Keratinocyte (primary cell): ENCODE results near the gene ACTN1. TPM values are rescaled to one million over a fixed set of nuclear protein-coding genes. Genes with fewer than 3 reads are reported as not detected.

Experiments used
- DNase-seq: peaks from one replicate; pipeline ENCODE4 v3.0.0-alpha.2; 2011; ENCODE audit warnings: low read depth, missing footprints, low spot score
- FAIRE-seq: peaks from 2 replicates; lab custom pipeline; 2011; peaks lifted over from hg19 to GRCh38; lab: Jason Lieb, UNC
- H2AFZ ChIP-seq: 2 replicates; pipeline ENCODE4 v1.6.0; 2012; ENCODE audit warnings: low read length, control low read depth, inconsistent platforms; ENCODE audit not compliant: control insufficient read depth
- H3K27ac ChIP-seq: 2 replicates; pipeline ENCODE4 v1.5.1; 2011; ENCODE audit warnings: low read length; ENCODE audit not compliant: control insufficient read depth, insufficient read depth
- H3K27me3 ChIP-seq: 3 replicates; pipeline ENCODE4 v1.6.0; 2011; ENCODE audit warnings: low read length; ENCODE audit not compliant: control insufficient read depth, insufficient read depth; ENCODE audit errors: extremely low read depth
- H3K36me3 ChIP-seq, 2 experiments: 2 replicates in 1 of 2; 3 replicates in 1 of 2; pipeline ENCODE4 v1.5.1; 2011; ENCODE audit warnings: low read length in 2 of 2, mild to moderate bottlenecking in 1 of 2; ENCODE audit not compliant: control insufficient read depth in 2 of 2, insufficient read depth in 2 of 2; ENCODE audit errors: extremely low read depth in 1 of 2
- H3K4me1 ChIP-seq: 3 replicates; pipeline ENCODE4 v1.5.1; 2011; ENCODE audit warnings: low read length; ENCODE audit not compliant: control insufficient read depth, insufficient read depth; ENCODE audit errors: extremely low read depth
- H3K4me2 ChIP-seq: 3 replicates; pipeline ENCODE4 v1.6.0; 2011; ENCODE audit warnings: low read depth, low read length; ENCODE audit not compliant: control insufficient read depth, insufficient read depth; ENCODE audit errors: extremely low read depth
- H3K4me3 ChIP-seq, 3 experiments: fragments of 200-600 bp in 1 of 3; sonication (generic) in 1 of 3; 2 replicates in 2 of 3; 3 replicates in 1 of 3; pipeline ENCODE4 v1.5.1; 2011 to 2016; ENCODE audit warnings: low read length in 3 of 3, mild to moderate bottlenecking in 3 of 3, control low read depth in 2 of 3, inconsistent platforms in 1 of 3, low read depth in 1 of 3, mixed read lengths in 1 of 3, mixed run types in 1 of 3, moderate library complexity in 1 of 3; ENCODE audit not compliant: control insufficient read depth in 2 of 3, insufficient read depth in 2 of 3; ENCODE audit errors: extremely low read depth in 1 of 3
- H3K79me2 ChIP-seq: 2 replicates; pipeline ENCODE4 v1.6.0; 2012; ENCODE audit warnings: low read length; ENCODE audit not compliant: control insufficient read depth, insufficient read depth
- H3K9ac ChIP-seq: 3 replicates; pipeline ENCODE4 v1.6.0; 2011; ENCODE audit warnings: low read length; ENCODE audit not compliant: control insufficient read depth, insufficient read depth; ENCODE audit errors: extremely low read depth
- H3K9me1 ChIP-seq: 3 replicates; pipeline ENCODE4 v1.6.0; 2011; ENCODE audit warnings: low read length; ENCODE audit not compliant: control insufficient read depth, insufficient read depth; ENCODE audit errors: extremely low read depth
- H3K9me3 ChIP-seq: 2 replicates; pipeline ENCODE4 v1.5.1; 2012; ENCODE audit warnings: low read depth, low read length; ENCODE audit not compliant: control insufficient read depth
- H4K20me1 ChIP-seq: 3 replicates; pipeline ENCODE4 v1.6.0; 2011; ENCODE audit warnings: low read length; ENCODE audit not compliant: control insufficient read depth, insufficient read depth; ENCODE audit errors: extremely low read depth
- EZH2 ChIP-seq: IDR thresholded peaks from one replicate; pipeline ENCODE4 v1.6.1; 2012; ENCODE audit warnings: inconsistent platforms, mild to moderate bottlenecking, low read length, moderate library complexity
- dilution Hi-C: fragments of 300-500 bp; cut with MboI; formaldehyde crosslinking; loops from one replicate; pipeline ENCODE4 v1.7.0; 2020; ENCODE audit warnings: low sequenced_read_pairs; ENCODE audit not compliant: extremely low pct_ligation_motif_present
- polyA plus RNA-seq, 5 experiments: library from polyadenylated mRNA; depleted of rRNA in 3 of 5; stranded (reverse) in 3 of 5; stranded (forward) in 1 of 5; unstranded in 1 of 5; fragments of >200 nt; gene quantifications; 1 replicate in 1 of 5; 2 replicates in 3 of 5; 3 replicates in 1 of 5; pipeline versions ENCODE4 v1.2.1 to v1.2.3, GENCODE V29; 2011 to 2012; ENCODE audit warnings: missing spikeins in 2 of 5, low read depth in 1 of 5, low replicate concordance in 1 of 5
- TF ChIP-seq, protein P1 (sequence below), 3 experiments: IDR thresholded peaks in 1 of 3; conservative IDR thresholded peaks in 1 of 3; optimal IDR thresholded peaks in 1 of 3; 2 replicates in 2 of 3; 3 replicates in 1 of 3; pipeline versions ENCODE3 to v1.5.1; 2011; ENCODE audit warnings: low read length in 3 of 3, mild to moderate bottlenecking in 3 of 3, moderate library complexity in 2 of 3, control low read depth in 1 of 3, inconsistent platforms in 1 of 3; ENCODE audit not compliant: insufficient read depth in 2 of 3; ENCODE audit errors: extremely low read depth in 1 of 3

Gene ACTN1
- polyA plus RNA-seq, 1 donor (not counting 4 experiments of a cell fraction or from before 2014, with no cell fraction given): 558 TPM

DNA sequence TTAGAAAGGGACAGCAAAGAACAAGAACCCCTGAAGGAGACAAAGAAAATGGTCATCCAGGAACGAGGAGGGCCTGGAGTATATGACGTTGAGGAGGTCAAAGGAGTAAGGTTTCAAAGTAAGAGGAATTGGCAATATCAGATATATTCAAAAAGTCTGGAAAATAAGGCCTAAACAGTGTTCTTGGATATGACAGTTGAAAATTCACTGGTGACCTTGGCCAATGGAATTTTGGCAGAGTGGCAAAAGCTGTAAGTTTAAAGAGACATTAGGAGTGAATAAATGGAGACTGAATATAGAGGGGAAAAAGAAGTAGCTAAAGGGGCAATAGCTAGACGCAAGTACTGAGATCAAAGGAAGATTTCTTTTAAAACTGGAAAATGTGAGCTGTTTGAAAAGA is 4.1 kb upstream of the ACTN1 start:
- Histone ChIP-seq H3K36me3 (no peaks in the 10 kb centered on the region), H3K9me3 (no peaks in the 10 kb centered on the region), H2AFZ (no peak overlapping the region), H3K4me2 (no peak overlapping the region), H3K79me2 (peaks cover 10% of the 10 kb centered on the region), H3K27me3 (no peaks in the 10 kb centered on the region), H3K4me3 (no peak overlapping the region), H3K9me1 (no peaks in the 10 kb centered on the region), H4K20me1 (no peaks in the 10 kb centered on the region), H3K4me1 (peaks cover 23% of the 10 kb centered on the region), H3K27ac (no peak overlapping the region), H3K9ac (no peak overlapping the region)
- no peak for TF ChIP-seq EZH2
- TF ChIP-seq, protein P1, sequence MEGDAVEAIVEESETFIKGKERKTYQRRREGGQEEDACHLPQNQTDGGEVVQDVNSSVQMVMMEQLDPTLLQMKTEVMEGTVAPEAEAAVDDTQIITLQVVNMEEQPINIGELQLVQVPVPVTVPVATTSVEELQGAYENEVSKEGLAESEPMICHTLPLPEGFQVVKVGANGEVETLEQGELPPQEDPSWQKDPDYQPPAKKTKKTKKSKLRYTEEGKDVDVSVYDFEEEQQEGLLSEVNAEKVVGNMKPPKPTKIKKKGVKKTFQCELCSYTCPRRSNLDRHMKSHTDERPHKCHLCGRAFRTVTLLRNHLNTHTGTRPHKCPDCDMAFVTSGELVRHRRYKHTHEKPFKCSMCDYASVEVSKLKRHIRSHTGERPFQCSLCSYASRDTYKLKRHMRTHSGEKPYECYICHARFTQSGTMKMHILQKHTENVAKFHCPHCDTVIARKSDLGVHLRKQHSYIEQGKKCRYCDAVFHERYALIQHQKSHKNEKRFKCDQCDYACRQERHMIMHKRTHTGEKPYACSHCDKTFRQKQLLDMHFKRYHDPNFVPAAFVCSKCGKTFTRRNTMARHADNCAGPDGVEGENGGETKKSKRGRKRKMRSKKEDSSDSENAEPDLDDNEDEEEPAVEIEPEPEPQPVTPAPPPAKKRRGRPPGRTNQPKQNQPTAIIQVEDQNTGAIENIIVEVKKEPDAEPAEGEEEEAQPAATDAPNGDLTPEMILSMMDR (optimal IDR thresholded peaks at IDR 0.05 in 1 of 3, IDR thresholded peaks at IDR 0.05 in 1 of 3, conservative IDR thresholded peaks at IDR 0.05 in 1 of 3; ENCODE audit: extremely low read depth in 1 of 3, insufficient read depth in 2 of 3, low read length in 3 of 3): no peak
- FAIRE-seq (no peak), DNase-seq (no peak)
- dilution Hi-C loops: no loop called here

DNA sequence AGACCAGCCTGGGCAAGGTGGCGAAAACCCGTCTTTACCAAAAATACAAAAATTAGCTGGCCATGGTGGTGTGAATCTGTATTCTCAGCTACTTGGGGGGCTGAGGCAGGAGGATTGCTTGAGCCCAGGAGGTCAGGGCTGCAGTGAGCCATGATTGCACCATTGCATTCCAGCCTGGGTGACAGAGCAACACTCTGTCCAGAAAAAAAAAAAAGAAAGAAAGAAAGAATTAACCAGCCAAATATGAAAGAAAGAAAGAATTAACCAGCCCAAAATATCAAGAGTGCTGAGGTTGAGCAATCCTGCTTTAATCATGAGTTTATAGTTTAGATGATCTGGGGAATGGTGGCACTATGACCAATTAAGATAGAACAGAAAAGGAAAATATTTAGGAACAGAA is 3.5 kb upstream of the ACTN1 start:
- dilution Hi-C loops: no loop called here
- Histone ChIP-seq H3K36me3 (no peaks in the 10 kb centered on the region), H3K27ac (no peak overlapping the region), H3K4me1 (peaks cover 20% of the 10 kb centered on the region), H3K4me2 (no peak overlapping the region), H3K9ac (no peak overlapping the region), H3K9me1 (no peaks in the 10 kb centered on the region), H3K27me3 (no peaks in the 10 kb centered on the region), H2AFZ (no peak overlapping the region), H3K79me2 (peaks cover 15% of the 10 kb centered on the region), H4K20me1 (no peaks in the 10 kb centered on the region), H3K4me3 (no peak overlapping the region), H3K9me3 (no peaks in the 10 kb centered on the region)
- no peak for DNase-seq
- no peak for FAIRE-seq
- TF ChIP-seq EZH2: no peak
- TF ChIP-seq, protein P1 (optimal IDR thresholded peaks at IDR 0.05 in 1 of 3, IDR thresholded peaks at IDR 0.05 in 1 of 3, conservative IDR thresholded peaks at IDR 0.05 in 1 of 3; ENCODE audit: extremely low read depth in 1 of 3, insufficient read depth in 2 of 3, low read length in 3 of 3): no peak
